Measurements from ENCODE around the gene LRP1B. TPM values are rescaled to one million over a fixed set of nuclear protein-coding genes. Genes with fewer than 3 reads are reported as not detected.

LRP1B gene
- total and polyA plus RNA-seq, 2 of the 8 experiments (the other 6 are each of a cell fraction or from before 2014, with no cell fraction given), result 0.03 TPM; not detected in 1

DNA sequence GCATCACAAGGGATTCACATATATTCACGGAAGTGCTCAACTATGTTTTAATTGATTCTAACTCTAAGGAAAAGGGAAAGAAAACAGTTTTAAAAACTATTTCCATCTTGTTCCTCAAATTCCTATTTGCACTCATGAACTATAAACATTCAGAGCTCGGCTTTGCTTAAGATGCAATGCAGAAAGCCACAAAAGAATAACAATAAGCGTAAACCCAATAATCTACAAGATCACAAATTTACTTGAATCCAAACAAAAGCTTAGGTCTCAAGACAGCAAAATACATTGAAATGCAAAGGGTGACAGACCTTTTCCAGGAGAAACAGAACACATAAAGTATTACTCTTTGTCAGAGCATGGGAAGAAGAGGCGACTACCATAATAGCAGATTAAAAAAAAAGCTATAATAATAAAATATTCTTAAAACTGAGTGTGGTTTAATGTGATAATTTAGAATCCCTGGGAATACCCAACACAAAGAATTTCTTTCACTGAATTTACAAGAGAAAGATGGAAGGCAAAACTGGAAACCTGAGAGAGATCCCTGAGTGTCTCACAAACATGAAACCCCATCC is 1094.9 kb downstream of the LRP1B start (continued):
- TF ChIP-seq, protein P1, sequence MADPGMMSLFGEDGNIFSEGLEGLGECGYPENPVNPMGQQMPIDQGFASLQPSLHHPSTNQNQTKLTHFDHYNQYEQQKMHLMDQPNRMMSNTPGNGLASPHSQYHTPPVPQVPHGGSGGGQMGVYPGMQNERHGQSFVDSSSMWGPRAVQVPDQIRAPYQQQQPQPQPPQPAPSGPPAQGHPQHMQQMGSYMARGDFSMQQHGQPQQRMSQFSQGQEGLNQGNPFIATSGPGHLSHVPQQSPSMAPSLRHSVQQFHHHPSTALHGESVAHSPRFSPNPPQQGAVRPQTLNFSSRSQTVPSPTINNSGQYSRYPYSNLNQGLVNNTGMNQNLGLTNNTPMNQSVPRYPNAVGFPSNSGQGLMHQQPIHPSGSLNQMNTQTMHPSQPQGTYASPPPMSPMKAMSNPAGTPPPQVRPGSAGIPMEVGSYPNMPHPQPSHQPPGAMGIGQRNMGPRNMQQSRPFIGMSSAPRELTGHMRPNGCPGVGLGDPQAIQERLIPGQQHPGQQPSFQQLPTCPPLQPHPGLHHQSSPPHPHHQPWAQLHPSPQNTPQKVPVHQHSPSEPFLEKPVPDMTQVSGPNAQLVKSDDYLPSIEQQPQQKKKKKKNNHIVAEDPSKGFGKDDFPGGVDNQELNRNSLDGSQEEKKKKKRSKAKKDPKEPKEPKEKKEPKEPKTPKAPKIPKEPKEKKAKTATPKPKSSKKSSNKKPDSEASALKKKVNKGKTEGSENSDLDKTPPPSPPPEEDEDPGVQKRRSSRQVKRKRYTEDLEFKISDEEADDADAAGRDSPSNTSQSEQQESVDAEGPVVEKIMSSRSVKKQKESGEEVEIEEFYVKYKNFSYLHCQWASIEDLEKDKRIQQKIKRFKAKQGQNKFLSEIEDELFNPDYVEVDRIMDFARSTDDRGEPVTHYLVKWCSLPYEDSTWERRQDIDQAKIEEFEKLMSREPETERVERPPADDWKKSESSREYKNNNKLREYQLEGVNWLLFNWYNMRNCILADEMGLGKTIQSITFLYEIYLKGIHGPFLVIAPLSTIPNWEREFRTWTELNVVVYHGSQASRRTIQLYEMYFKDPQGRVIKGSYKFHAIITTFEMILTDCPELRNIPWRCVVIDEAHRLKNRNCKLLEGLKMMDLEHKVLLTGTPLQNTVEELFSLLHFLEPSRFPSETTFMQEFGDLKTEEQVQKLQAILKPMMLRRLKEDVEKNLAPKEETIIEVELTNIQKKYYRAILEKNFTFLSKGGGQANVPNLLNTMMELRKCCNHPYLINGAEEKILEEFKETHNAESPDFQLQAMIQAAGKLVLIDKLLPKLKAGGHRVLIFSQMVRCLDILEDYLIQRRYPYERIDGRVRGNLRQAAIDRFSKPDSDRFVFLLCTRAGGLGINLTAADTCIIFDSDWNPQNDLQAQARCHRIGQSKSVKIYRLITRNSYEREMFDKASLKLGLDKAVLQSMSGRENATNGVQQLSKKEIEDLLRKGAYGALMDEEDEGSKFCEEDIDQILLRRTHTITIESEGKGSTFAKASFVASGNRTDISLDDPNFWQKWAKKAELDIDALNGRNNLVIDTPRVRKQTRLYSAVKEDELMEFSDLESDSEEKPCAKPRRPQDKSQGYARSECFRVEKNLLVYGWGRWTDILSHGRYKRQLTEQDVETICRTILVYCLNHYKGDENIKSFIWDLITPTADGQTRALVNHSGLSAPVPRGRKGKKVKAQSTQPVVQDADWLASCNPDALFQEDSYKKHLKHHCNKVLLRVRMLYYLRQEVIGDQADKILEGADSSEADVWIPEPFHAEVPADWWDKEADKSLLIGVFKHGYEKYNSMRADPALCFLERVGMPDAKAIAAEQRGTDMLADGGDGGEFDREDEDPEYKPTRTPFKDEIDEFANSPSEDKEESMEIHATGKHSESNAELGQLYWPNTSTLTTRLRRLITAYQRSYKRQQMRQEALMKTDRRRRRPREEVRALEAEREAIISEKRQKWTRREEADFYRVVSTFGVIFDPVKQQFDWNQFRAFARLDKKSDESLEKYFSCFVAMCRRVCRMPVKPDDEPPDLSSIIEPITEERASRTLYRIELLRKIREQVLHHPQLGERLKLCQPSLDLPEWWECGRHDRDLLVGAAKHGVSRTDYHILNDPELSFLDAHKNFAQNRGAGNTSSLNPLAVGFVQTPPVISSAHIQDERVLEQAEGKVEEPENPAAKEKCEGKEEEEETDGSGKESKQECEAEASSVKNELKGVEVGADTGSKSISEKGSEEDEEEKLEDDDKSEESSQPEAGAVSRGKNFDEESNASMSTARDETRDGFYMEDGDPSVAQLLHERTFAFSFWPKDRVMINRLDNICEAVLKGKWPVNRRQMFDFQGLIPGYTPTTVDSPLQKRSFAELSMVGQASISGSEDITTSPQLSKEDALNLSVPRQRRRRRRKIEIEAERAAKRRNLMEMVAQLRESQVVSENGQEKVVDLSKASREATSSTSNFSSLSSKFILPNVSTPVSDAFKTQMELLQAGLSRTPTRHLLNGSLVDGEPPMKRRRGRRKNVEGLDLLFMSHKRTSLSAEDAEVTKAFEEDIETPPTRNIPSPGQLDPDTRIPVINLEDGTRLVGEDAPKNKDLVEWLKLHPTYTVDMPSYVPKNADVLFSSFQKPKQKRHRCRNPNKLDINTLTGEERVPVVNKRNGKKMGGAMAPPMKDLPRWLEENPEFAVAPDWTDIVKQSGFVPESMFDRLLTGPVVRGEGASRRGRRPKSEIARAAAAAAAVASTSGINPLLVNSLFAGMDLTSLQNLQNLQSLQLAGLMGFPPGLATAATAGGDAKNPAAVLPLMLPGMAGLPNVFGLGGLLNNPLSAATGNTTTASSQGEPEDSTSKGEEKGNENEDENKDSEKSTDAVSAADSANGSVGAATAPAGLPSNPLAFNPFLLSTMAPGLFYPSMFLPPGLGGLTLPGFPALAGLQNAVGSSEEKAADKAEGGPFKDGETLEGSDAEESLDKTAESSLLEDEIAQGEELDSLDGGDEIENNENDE (IDR thresholded peaks at IDR 0.05; ENCODE audit: insufficient replicate concordance, low read length), result no peak
- TF ChIP-seq CTCF (IDR thresholded peaks at IDR 0.05; ENCODE audit: control extremely low read depth in 1 of 3, insufficient read depth in 1 of 3, low read depth in 1 of 3, low read length in 3 of 3) (no peak), POU5F1 (IDR thresholded peaks at IDR 0.05; ENCODE audit: low read depth, low read length) (no peak), YY1 (IDR thresholded peaks at IDR 0.05; ENCODE audit: low read depth, low read length) (no peak), ZNF274 (IDR thresholded peaks at IDR 0.05; ENCODE audit: borderline replicate concordance, extremely low read depth, low read length) (no peak), SIRT6 (IDR thresholded peaks at IDR 0.05; ENCODE audit: low read length) (no peak)

Data from H1 (cell line).